ENCODE measurements around the gene DBP.

- no peak for TF ChIP-seq CTCF (IDR thresholded peaks at IDR 0.05)
- TF ChIP-seq EP300 (IDR thresholded peaks at IDR 0.05), result no peak
- no peak for TF ChIP-seq POLR2A (IDR thresholded peaks at IDR 0.05)
These were observed 2.5 kb upstream of the DBP start for GRCh38 chr19:48639483-48640375.

Measured in sigmoid colon (tissue), 4 donors.